Mesenchymal stem cell (in vitro differentiated cells and primary cell): Measurements from ENCODE around the gene ACADS.

ENCODE experiments used
- DNase-seq: peaks from one replicate; pipeline ENCODE4 v3.0.0-alpha.2; 2013
- H2AFZ ChIP-seq: one replicate; pipeline ENCODE4 v1.6.1; 2013; ENCODE audit warnings: low read depth, mild to moderate bottlenecking, control low read depth, inconsistent platforms, low read length, moderate library complexity
- H2AK5ac ChIP-seq: 2 replicates; pipeline ENCODE4 v1.6.1; 2013; ENCODE audit warnings: low read length, moderate library complexity, mild to moderate bottlenecking, inconsistent platforms; ENCODE audit not compliant: severe bottlenecking
- H2BK120ac ChIP-seq: one replicate; pipeline ENCODE4 v1.6.1; 2013; ENCODE audit warnings: low read depth, mild to moderate bottlenecking, inconsistent platforms, low read length, moderate library complexity
- H2BK12ac ChIP-seq, 2 experiments: one replicate each; pipeline ENCODE4 v1.6.1; 2013; ENCODE audit warnings: inconsistent platforms in 2 of 2, low read length in 2 of 2, mild to moderate bottlenecking in 2 of 2, moderate library complexity in 2 of 2, control low read depth in 1 of 2
- H2BK15ac ChIP-seq: one replicate; pipeline ENCODE4 v1.6.1; 2013; ENCODE audit warnings: mild to moderate bottlenecking, low read depth, inconsistent platforms; ENCODE audit not compliant: poor library complexity, severe bottlenecking
- H2BK5ac ChIP-seq: 2 replicates; pipeline ENCODE4 v1.6.1; 2013; ENCODE audit warnings: low read depth, mild to moderate bottlenecking, low read length, control low read depth, inconsistent platforms; ENCODE audit not compliant: poor library complexity, severe bottlenecking
- H3K14ac ChIP-seq, 2 experiments: one replicate each; pipeline ENCODE4 v1.6.1; 2013; ENCODE audit warnings: inconsistent platforms in 2 of 2, low read length in 2 of 2, control low read depth in 1 of 2, mild to moderate bottlenecking in 1 of 2, moderate library complexity in 1 of 2
- H3K18ac ChIP-seq, 2 experiments: one replicate each; pipeline ENCODE4 v1.6.1; 2013; ENCODE audit warnings: inconsistent platforms in 2 of 2, low read length in 2 of 2, control low read depth in 1 of 2, low read depth in 1 of 2, mild to moderate bottlenecking in 1 of 2
- H3K23ac ChIP-seq, 2 experiments: one replicate each; pipeline ENCODE4 v1.6.1; 2013; ENCODE audit warnings: inconsistent platforms in 2 of 2, low read length in 2 of 2, mild to moderate bottlenecking in 2 of 2, moderate library complexity in 2 of 2, control low read depth in 1 of 2
- H3K27ac ChIP-seq: 2 replicates; pipeline ENCODE4 v1.5.1; 2013; ENCODE audit warnings: mild to moderate bottlenecking, moderate library complexity, low read length, control low read depth, inconsistent platforms; ENCODE audit not compliant: poor library complexity, severe bottlenecking
- H3K27me3 ChIP-seq, 2 experiments: 2 replicates each; pipeline versions ENCODE4 v1.6.1 to v1.7.0; 2013; ENCODE audit warnings: low read length in 2 of 2, mild to moderate bottlenecking in 2 of 2, moderate library complexity in 2 of 2, control low read depth in 1 of 2, inconsistent platforms in 1 of 2; ENCODE audit not compliant: control insufficient read depth in 1 of 2, insufficient read depth in 1 of 2
- H3K36me3 ChIP-seq, 2 experiments: 2 replicates each; pipeline versions ENCODE4 v1.6.1 to v1.7.0; 2013; ENCODE audit warnings: low read length in 2 of 2, control low read depth in 1 of 2, inconsistent platforms in 1 of 2, low read depth in 1 of 2, mild to moderate bottlenecking in 1 of 2; ENCODE audit not compliant: insufficient read depth in 2 of 2, control insufficient read depth in 1 of 2
- H3K4ac ChIP-seq, 2 experiments: one replicate each; pipeline ENCODE4 v1.6.1; 2013; ENCODE audit warnings: inconsistent platforms in 2 of 2, low read length in 2 of 2, mild to moderate bottlenecking in 2 of 2, moderate library complexity in 2 of 2, control low read depth in 1 of 2, low read depth in 1 of 2
- H3K4me1 ChIP-seq: 2 replicates; pipeline ENCODE4 v1.6.1; 2013; ENCODE audit warnings: low read depth, low read length, control low read depth; ENCODE audit not compliant: control insufficient read depth, insufficient read depth
- H3K4me2 ChIP-seq: 2 replicates; pipeline ENCODE4 v1.6.1; 2013; ENCODE audit warnings: low read length, mild to moderate bottlenecking, inconsistent platforms; ENCODE audit not compliant: poor library complexity, severe bottlenecking
- H3K4me3 ChIP-seq, 2 experiments: 2 replicates each; pipeline versions ENCODE4 v1.5.1 to v1.7.0; 2013; ENCODE audit warnings: low read length in 2 of 2, mild to moderate bottlenecking in 2 of 2, control low read depth in 1 of 2, low read depth in 1 of 2; ENCODE audit not compliant: insufficient read depth in 1 of 2
- H3K79me1 ChIP-seq: replicated peaks from 2 replicates; pipeline ENCODE4 v1.6.1; 2013; ENCODE audit warnings: mild to moderate bottlenecking, control low read depth, low read length, inconsistent platforms; ENCODE audit not compliant: poor library complexity, severe bottlenecking
- H3K9ac ChIP-seq: 2 replicates; pipeline ENCODE4 v1.7.0; 2013; ENCODE audit warnings: mild to moderate bottlenecking, low read length, moderate library complexity
- H3K9me3 ChIP-seq: 2 replicates; pipeline ENCODE4 v1.7.0; 2013; ENCODE audit warnings: mild to moderate bottlenecking, low read length; ENCODE audit not compliant: control insufficient read depth
- H4K8ac ChIP-seq: one replicate; pipeline ENCODE4 v1.6.1; 2013; ENCODE audit warnings: inconsistent platforms, mild to moderate bottlenecking, low read length, moderate library complexity
- H4K91ac ChIP-seq: one replicate; pipeline ENCODE4 v1.6.1; 2013; ENCODE audit warnings: mild to moderate bottlenecking, low read length, inconsistent platforms
- WGBS: methylation state at CpG from one replicate; pipeline ENCODE4 v1.1.7; 2013; ENCODE audit warnings: mixed read lengths; 5-methylcytosine and 5-hydroxymethylcytosine counted together

ACADS gene

GRCh38 chr12:120775862-120776552 is 50.4 kb downstream of the ACADS start:
- WGBS, result 89% methylated on average over 6 of the region's 7 CpGs
- Histone ChIP-seq H3K4ac (no peak overlapping the region), H3K4me1 (peaks cover 10% of the 10 kb centered on the region), H2BK5ac (no peak overlapping the region), H4K91ac (no peak overlapping the region), H3K4me2 (no peak overlapping the region), H3K9ac (no peak overlapping the region), H4K8ac (no peak overlapping the region), H2AFZ (no peak overlapping the region), H3K4me3 (no peak overlapping the region), H3K18ac (no peak overlapping the region), H3K9me3 (no peaks in the 10 kb centered on the region), H3K36me3 (peaks cover 6 to 54% of the 10 kb centered on the region in 2 experiments), H3K14ac (no peak overlapping the region), H3K27me3 (no peaks in the 10 kb centered on the region), H2BK15ac (no peak overlapping the region), H3K79me1 (peaks cover 16% of the 10 kb centered on the region), H2AK5ac (no peak overlapping the region), H3K23ac (no peak overlapping the region), H2BK120ac (no peak overlapping the region), H2BK12ac (no peak overlapping the region), H3K27ac (no peak overlapping the region)
- DNase-seq, result peak; percentile 58

- peak; percentile 66 for DNase-seq
- Histone ChIP-seq H3K18ac (no peak overlapping the region), H4K91ac (no peak overlapping the region), H4K8ac (no peak overlapping the region), H2AK5ac (no peak overlapping the region), H3K9me3 (no peaks in the 10 kb centered on the region), H3K4me2 (no peak overlapping the region), H3K36me3 (peaks cover 10 to 52% of the 10 kb centered on the region in 2 experiments), H3K14ac (no peak overlapping the region), H2BK120ac (no peak overlapping the region), H2AFZ (no peak overlapping the region), H2BK12ac (no peak overlapping the region), H2BK5ac (no peak overlapping the region), H3K4ac (no peak overlapping the region), H3K4me1 (peaks cover 1% of the 10 kb centered on the region), H3K23ac (no peak overlapping the region), H3K27ac (peak overlapping the region; percentile 42), H3K27me3 (no peaks in the 10 kb centered on the region), H2BK15ac (no peak overlapping the region), H3K4me3 (no peak overlapping the region), H3K79me1 (peaks cover 8% of the 10 kb centered on the region), H3K9ac (no peak overlapping the region)
- 43% methylated on average over 6 of the region's 6 CpGs for WGBS
Measured at GRCh38 chr12:120783197-120783596, 57.6 kb downstream of the ACADS start.

- H3K14ac ChIP-seq, result no peak overlapping the region
- no peak overlapping the region for H2BK15ac ChIP-seq
- H3K23ac ChIP-seq, result no peak overlapping the region
- no peak overlapping the region for H3K27ac ChIP-seq
- H3K9ac ChIP-seq, result no peak overlapping the region
- H2BK5ac ChIP-seq, result no peak overlapping the region
- no peak overlapping the region for H2BK12ac ChIP-seq
- peaks cover 1% of the 10 kb centered on the region for H3K4me1 ChIP-seq
- H4K8ac ChIP-seq, result no peak overlapping the region
- no peak for DNase-seq
- H2BK120ac ChIP-seq, result no peak overlapping the region
- H3K4me2 ChIP-seq, result no peak overlapping the region
- H3K27me3 ChIP-seq, result no peaks in the 10 kb centered on the region
- H3K4ac ChIP-seq, result no peak overlapping the region
- H3K36me3 ChIP-seq, result peaks cover 8 to 46% of the 10 kb centered on the region in 2 experiments
- H3K79me1 ChIP-seq, result peaks cover 7% of the 10 kb centered on the region
- H3K4me3 ChIP-seq, result no peak overlapping the region
- H2AK5ac ChIP-seq, result no peak overlapping the region
- H2AFZ ChIP-seq, result no peak overlapping the region
- H3K18ac ChIP-seq, result no peak overlapping the region
- WGBS, result 93% methylated on average over 1 of the region's 3 CpGs
- H4K91ac ChIP-seq, result no peak overlapping the region
- no peaks in the 10 kb centered on the region for H3K9me3 ChIP-seq
Measured at GRCh38 chr12:120784804-120785203, 59.2 kb downstream of the ACADS start.

- no peak overlapping the region for H3K4me3 ChIP-seq
- H3K27ac ChIP-seq, result no peak overlapping the region
- no peak overlapping the region for H3K18ac ChIP-seq
- 98% methylated on average over 3 of the region's 3 CpGs for WGBS
- no peak overlapping the region for H3K4ac ChIP-seq
- no peak for DNase-seq
- H2BK15ac ChIP-seq, result no peak overlapping the region
- no peaks in the 10 kb centered on the region for H3K9me3 ChIP-seq
- H3K36me3 ChIP-seq, result peaks cover 3 to 34% of the 10 kb centered on the region in 2 experiments
- no peak overlapping the region for H3K14ac ChIP-seq
- no peak overlapping the region for H4K8ac ChIP-seq
- no peak overlapping the region for H3K4me2 ChIP-seq
- H4K91ac ChIP-seq, result no peak overlapping the region
- H3K4me1 ChIP-seq, result peaks cover 1% of the 10 kb centered on the region
- H2BK12ac ChIP-seq, result no peak overlapping the region
- H3K27me3 ChIP-seq, result no peaks in the 10 kb centered on the region
- H2AFZ ChIP-seq, result no peak overlapping the region
- peaks cover 9% of the 10 kb centered on the region for H3K79me1 ChIP-seq
- H2AK5ac ChIP-seq, result no peak overlapping the region
- H3K9ac ChIP-seq, result no peak overlapping the region
- H2BK120ac ChIP-seq, result no peak overlapping the region
- H2BK5ac ChIP-seq, result no peak overlapping the region
- H3K23ac ChIP-seq, result no peak overlapping the region
Measured at GRCh38 chr12:120787889-120788288, 62.3 kb downstream of the ACADS start.
